ENCODE results near the gene CDK6. TPM values are rescaled to one million over a fixed set of nuclear protein-coding genes. Genes with fewer than 3 reads are reported as not detected.

Gene CDK6
- total and polyA plus RNA-seq, 9 of the 15 experiments (the other 6 are each of a cell fraction or from before 2014, with no cell fraction given) = 7.6 to 109 (median 44.4) TPM

DNA sequence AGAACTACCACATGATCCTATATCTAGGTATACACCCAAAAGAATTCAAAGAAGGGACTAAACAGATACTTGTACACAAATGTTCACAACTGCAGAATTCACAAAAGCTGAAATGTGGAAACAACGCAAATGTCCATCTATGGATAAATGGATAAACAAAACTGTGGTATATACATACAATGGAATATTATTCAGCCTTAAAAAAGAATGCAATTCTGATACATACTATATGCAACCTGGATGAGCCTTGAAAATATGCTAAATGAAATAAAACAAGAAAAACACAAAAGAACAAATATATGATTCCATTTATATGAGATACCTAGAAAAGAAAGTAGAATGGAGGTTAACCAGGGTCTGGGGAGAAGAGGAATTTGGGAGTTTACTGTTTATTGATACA lies 253.4 kb downstream of the CDK6 start:
- 95% methylated on average over 1 of the region's 1 CpG for WGBS (ENCODE audit: insufficient coverage, low coverage, missing lambda C conversion rate)
- no peaks in the 10 kb centered on the region for H3K9me1 ChIP-seq (ENCODE audit: control insufficient read depth, insufficient read depth, low read length)
- no peak overlapping the region for H2AFZ ChIP-seq (ENCODE audit: low read depth, low read length)
- in situ Hi-C loops (cut with MboI) (no loop called here), intact Hi-C loops (cut with micrococcal nuclease) (no loop called here)
- peaks cover 13% of the 10 kb centered on the region for H4K20me1 ChIP-seq (replicated peaks; ENCODE audit: control insufficient read depth, insufficient read depth, low read length)
- BruUV-seq (replicated peaks) = no TSS peak
- peaks cover 0 to 9% of the 10 kb centered on the region in 2 experiments; a peak in 2 of 5 replicates for H3K4me1 ChIP-seq (replicated peaks in 1 of 2; ENCODE audit: control insufficient read depth in 2 of 2, insufficient read depth in 2 of 2, low read length in 2 of 2)
- FAIRE-seq (no peak), DNase-seq (ENCODE audit: extremely low read depth in 1 of 4, low spot score in 3 of 4) (no peak), ATAC-seq (no peak)
- no peak overlapping the region for H3K27ac ChIP-seq (ENCODE audit: extremely low read depth, low read depth, low read length)
- POLR2A ChIA-PET = no interaction called here
- H3K79me2 ChIP-seq (ENCODE audit: control insufficient read depth, insufficient read depth, low read length) = peaks cover 76% of the 10 kb centered on the region
- CTCF ChIA-PET (ENCODE audit: low intra/inter-chr PET ratio) = no interaction called here
- no peak overlapping the region for H3K9ac ChIP-seq (ENCODE audit: insufficient read depth in 1 of 2, low read depth in 2 of 2, low read length in 2 of 2)
- no peak overlapping the region for H3K4me2 ChIP-seq (ENCODE audit: insufficient read depth, low read length)
- peaks cover 75% of the 10 kb centered on the region for H3K36me3 ChIP-seq (ENCODE audit: control insufficient read depth, insufficient read depth, low read length)
- H3K4me3 ChIP-seq = no peak overlapping the region
- no peaks in the 10 kb centered on the region for H3K9me3 ChIP-seq (replicated peaks; ENCODE audit: control insufficient read depth, insufficient read depth, low read depth, low read length)
- no peaks in the 10 kb centered on the region for H3K27me3 ChIP-seq (ENCODE audit: control insufficient read depth in 2 of 2, insufficient read depth in 2 of 2, low read length in 2 of 2)
- TF ChIP-seq NCOA2 (IDR thresholded peaks at IDR 0.05; ENCODE audit: partially characterized antibody in 2 of 2) (no peak), USF2 (CRISPR knock-in tag; IDR thresholded peaks at IDR 0.05) (no peak), HDAC8 (tag; IDR thresholded peaks at IDR 0.05) (no peak), GATAD2B (IDR thresholded peaks at IDR 0.05; ENCODE audit: borderline replicate concordance) (no peak), ZNF146 (CRISPR knock-in tag; IDR thresholded peaks at IDR 0.05; ENCODE audit: unreplicated experiment) (peak; percentile 34), KDM1A (IDR thresholded peaks at IDR 0.05) (0 out of 4 replicates have a peak, but pooled peaks of 1 of the 2 experiments have one; percentile 13), POLR2AphosphoS5 (IDR thresholded peaks at IDR 0.05; ENCODE audit: control insufficient read depth, insufficient read depth, low read depth, low read length) (no peak), TAF9B (IDR thresholded peaks at IDR 0.05; ENCODE audit: partially characterized antibody) (peak; percentile 16)
- TF ChIP-seq, protein P1, sequence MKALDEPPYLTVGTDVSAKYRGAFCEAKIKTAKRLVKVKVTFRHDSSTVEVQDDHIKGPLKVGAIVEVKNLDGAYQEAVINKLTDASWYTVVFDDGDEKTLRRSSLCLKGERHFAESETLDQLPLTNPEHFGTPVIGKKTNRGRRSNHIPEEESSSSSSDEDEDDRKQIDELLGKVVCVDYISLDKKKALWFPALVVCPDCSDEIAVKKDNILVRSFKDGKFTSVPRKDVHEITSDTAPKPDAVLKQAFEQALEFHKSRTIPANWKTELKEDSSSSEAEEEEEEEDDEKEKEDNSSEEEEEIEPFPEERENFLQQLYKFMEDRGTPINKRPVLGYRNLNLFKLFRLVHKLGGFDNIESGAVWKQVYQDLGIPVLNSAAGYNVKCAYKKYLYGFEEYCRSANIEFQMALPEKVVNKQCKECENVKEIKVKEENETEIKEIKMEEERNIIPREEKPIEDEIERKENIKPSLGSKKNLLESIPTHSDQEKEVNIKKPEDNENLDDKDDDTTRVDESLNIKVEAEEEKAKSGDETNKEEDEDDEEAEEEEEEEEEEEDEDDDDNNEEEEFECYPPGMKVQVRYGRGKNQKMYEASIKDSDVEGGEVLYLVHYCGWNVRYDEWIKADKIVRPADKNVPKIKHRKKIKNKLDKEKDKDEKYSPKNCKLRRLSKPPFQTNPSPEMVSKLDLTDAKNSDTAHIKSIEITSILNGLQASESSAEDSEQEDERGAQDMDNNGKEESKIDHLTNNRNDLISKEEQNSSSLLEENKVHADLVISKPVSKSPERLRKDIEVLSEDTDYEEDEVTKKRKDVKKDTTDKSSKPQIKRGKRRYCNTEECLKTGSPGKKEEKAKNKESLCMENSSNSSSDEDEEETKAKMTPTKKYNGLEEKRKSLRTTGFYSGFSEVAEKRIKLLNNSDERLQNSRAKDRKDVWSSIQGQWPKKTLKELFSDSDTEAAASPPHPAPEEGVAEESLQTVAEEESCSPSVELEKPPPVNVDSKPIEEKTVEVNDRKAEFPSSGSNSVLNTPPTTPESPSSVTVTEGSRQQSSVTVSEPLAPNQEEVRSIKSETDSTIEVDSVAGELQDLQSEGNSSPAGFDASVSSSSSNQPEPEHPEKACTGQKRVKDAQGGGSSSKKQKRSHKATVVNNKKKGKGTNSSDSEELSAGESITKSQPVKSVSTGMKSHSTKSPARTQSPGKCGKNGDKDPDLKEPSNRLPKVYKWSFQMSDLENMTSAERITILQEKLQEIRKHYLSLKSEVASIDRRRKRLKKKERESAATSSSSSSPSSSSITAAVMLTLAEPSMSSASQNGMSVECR (CRISPR knock-in tag; IDR thresholded peaks at IDR 0.05) = no peak

Data from K562 (cell line).